NOMO-1 treated with DMSO at 0.1 percent for 48 hours (cell line): ENCODE data around the gene PTMA.
"Not testable (repeated sequence)": the region's sequence is repeated elsewhere in the genome, so short reads cannot be mapped to it uniquely, and the experiment has no call there.

ENCODE experiments used
- DNase-seq: peaks from one replicate; lab custom pipeline; 2025; ENCODE audit not compliant: unreplicated experiment; lab: John Stamatoyannopoulos, UW

PTMA gene

GRCh38 chr2:231749016-231749415, 40.7 kb downstream of the PTMA start:
- not testable (repeated sequence) for DNase-seq

DNA sequence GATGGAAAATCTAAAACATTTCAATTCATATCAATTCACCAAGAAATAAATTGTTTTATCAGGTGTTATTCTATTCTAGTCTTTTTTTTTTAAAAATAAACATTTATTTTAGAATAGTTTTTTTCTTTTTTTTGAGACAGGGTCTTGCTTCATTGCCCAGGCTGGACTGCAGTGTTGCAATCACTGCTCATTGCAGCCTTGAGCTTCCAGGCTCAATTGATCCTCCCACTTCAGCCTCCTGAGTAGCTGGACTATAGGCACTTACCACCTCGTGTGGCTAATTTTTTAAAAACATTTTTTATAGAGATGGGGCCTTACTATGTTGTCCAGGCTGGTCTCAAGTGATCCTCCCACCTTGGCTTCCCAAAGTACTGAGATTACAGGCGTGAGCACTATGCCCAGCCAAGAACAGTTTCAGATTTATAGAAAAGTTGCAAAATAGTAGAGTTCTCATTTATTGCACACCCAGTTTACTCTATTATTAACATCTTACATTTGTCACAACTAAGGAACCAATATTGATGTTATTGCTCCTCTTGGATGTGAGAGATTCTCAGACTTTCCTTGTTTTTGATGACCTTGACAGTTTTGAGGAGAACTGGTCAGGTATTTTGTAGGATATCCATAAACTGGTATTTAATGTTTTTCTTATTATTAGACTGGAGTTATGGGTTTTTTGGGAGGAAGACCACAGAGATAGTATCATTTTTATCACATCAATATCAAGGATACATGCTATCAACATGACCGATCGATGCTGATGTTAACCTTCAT, 42.9 kb downstream of the PTMA start:
- no peak for DNase-seq

GRCh38 chr2:231752061-231752460, 43.7 kb downstream of the PTMA start:
- no peak for DNase-seq

DNA sequence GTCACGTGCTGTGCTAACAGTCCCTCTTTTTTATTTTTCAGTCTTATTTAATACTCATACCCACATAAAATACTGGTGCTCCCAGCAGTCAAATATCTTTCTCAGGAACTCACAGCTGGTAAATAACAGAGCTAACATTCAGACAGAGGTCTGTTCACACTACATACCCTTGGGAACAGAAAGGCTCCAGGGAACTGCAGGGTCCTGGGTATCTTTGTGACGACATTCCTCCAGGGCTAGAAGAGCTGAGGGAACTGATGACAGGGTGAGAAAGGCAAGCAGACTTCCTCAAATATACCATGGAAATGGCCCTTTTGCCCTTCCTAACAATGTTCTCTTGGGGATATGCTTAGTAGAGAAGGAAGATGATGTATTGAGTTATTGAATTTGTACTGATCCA, 53.4 kb downstream of the PTMA start:
- no peak for DNase-seq
